Measurements from ENCODE around the gene AGXT.
A peak's percentile ranks its signal among the peaks of the same experiment; 100 is the strongest.

Gene AGXT

GRCh38 chr2:240915526-240916341 is 47.1 kb downstream of the AGXT start:
- no peak for DNase-seq (ENCODE audit: low spot score)

- no peak for DNase-seq (ENCODE audit: low spot score)
These were observed 48.0 kb downstream of the AGXT start for GRCh38 chr2:240916571-240917008.

- no peak for DNase-seq (ENCODE audit: low spot score)
These were observed 48.5 kb downstream of the AGXT start for GRCh38 chr2:240917009-240917683.

GRCh38 chr2:240917684-240918257 is 49.1 kb downstream of the AGXT start:
- DNase-seq (ENCODE audit: low spot score), result no peak

GRCh38 chr2:240918258-240919091 is 49.9 kb downstream of the AGXT start:
- no peak for DNase-seq (ENCODE audit: low spot score)

- DNase-seq (ENCODE audit: low spot score), result no peak
These were observed 50.6 kb downstream of the AGXT start for GRCh38 chr2:240919161-240919781.

GRCh38 chr2:240919786-240920782 is 51.5 kb downstream of the AGXT start:
- DNase-seq (ENCODE audit: low spot score), result no peak

- no peak for DNase-seq (ENCODE audit: low spot score)
These were observed 52.2 kb downstream of the AGXT start for GRCh38 chr2:240920783-240921231.

GRCh38 chr2:240921311-240921994 is 52.8 kb downstream of the AGXT start:
- peak; percentile 42 for DNase-seq (ENCODE audit: low spot score)

GRCh38 chr2:240921995-240922244 is 53.3 kb downstream of the AGXT start:
- DNase-seq (ENCODE audit: low spot score), result no peak

- DNase-seq (ENCODE audit: low spot score), result no peak
These were observed 53.8 kb downstream of the AGXT start for GRCh38 chr2:240922245-240922981.

- no peak for DNase-seq (ENCODE audit: low spot score)
These were observed 54.4 kb downstream of the AGXT start for GRCh38 chr2:240922982-240923537.

- no peak for DNase-seq (ENCODE audit: low spot score)
These were observed 56.6 kb downstream of the AGXT start for GRCh38 chr2:240925191-240925567.

GRCh38 chr2:240925568-240926515 is 57.2 kb downstream of the AGXT start:
- no peak for DNase-seq (ENCODE audit: low spot score)

GRCh38 chr2:240926516-240927389 is 58.1 kb downstream of the AGXT start:
- DNase-seq (ENCODE audit: low spot score), result no peak

GRCh38 chr2:240927390-240927781 is 58.8 kb downstream of the AGXT start:
- DNase-seq (ENCODE audit: low spot score), result no peak
